Vagina (tissue), 2 donors: ENCODE data around the gene KCNF1.

Experiments used
- POLR2A ChIP-seq, 2 donors: fragments of 450-650 bp; IDR thresholded peaks; one replicate each; pipeline ENCODE4 v1.6.1; 2017; ENCODE audit warnings: antibody characterized with exemption in 2 of 2, mild to moderate bottlenecking in 2 of 2, moderate library complexity in 2 of 2
- POLR2AphosphoS5 ChIP-seq, 2 donors: sonication (generic); formaldehyde crosslinking; IDR thresholded peaks; one replicate each; pipeline ENCODE4 v1.9.0; 2017; ENCODE audit warnings: antibody characterized with exemption in 2 of 2, mild to moderate bottlenecking in 2 of 2, low read depth in 1 of 2; ENCODE audit not compliant: insufficient read depth in 1 of 2
- TF ChIP-seq, protein P1 (sequence below), 3 experiments: fragments of 450-650 bp in 2 of 3; fragments of 200-600 bp in 1 of 3; sonication (generic) in 1 of 3; IDR thresholded peaks; one replicate each; pipeline ENCODE4 v1.5.1; 2017 to 2019; ENCODE audit warnings: antibody characterized with exemption in 3 of 3, mild to moderate bottlenecking in 2 of 3, moderate library complexity in 2 of 3

DNA sequence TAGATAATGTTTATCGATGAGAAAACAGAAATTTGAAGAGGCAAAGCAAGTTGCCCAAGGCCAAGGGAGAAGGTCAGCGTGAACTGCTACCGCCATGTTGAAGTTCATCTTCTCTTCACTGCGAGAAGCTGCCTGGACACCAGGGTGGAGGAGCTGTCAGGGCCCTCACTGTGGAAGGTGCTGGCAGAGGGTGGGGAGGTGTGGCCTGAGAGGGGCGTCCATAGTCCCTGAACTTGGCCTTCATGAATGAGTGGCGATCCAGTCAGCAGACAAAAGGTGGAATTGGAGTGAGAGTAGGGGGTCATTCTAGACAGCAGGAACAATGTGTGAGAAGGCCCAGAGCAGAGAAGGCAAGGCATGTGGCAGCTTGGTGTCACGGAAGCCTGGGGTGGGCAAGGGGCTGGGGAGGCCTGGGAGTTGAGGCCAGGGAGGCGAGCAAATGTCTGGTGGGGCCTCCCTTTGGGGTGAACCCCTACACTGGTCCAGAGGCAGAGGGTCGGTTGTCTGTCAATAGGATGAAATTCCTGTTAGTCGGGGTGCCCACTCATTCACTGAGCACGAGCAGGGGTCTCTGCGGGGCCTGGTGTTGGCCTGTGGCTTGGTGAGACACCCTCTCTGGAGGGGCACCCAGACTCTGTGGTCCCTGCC is 33.3 kb upstream of the KCNF1 start:
- TF ChIP-seq, protein P1, sequence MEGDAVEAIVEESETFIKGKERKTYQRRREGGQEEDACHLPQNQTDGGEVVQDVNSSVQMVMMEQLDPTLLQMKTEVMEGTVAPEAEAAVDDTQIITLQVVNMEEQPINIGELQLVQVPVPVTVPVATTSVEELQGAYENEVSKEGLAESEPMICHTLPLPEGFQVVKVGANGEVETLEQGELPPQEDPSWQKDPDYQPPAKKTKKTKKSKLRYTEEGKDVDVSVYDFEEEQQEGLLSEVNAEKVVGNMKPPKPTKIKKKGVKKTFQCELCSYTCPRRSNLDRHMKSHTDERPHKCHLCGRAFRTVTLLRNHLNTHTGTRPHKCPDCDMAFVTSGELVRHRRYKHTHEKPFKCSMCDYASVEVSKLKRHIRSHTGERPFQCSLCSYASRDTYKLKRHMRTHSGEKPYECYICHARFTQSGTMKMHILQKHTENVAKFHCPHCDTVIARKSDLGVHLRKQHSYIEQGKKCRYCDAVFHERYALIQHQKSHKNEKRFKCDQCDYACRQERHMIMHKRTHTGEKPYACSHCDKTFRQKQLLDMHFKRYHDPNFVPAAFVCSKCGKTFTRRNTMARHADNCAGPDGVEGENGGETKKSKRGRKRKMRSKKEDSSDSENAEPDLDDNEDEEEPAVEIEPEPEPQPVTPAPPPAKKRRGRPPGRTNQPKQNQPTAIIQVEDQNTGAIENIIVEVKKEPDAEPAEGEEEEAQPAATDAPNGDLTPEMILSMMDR (IDR thresholded peaks at IDR 0.05), result no peak
- TF ChIP-seq POLR2AphosphoS5 (IDR thresholded peaks at IDR 0.05; ENCODE audit: insufficient read depth in 1 of 2, low read depth in 1 of 2), result no peak
- TF ChIP-seq POLR2A (IDR thresholded peaks at IDR 0.05), result no peak
